KOPT-K1 (cell line): Measurements from ENCODE around the gene NRXN3.

Source experiments
- H3K27ac ChIP-seq: fragments of 200-600 bp; sonication (generic); 2 replicates; pipeline ENCODE4 v1.5.1; 2016; ENCODE audit warnings: antibody characterized with exemption, mild to moderate bottlenecking, low read depth, low read length; ENCODE audit not compliant: poor library complexity, severe bottlenecking
- H3K36me3 ChIP-seq: fragments of 200-600 bp; sonication (generic); 2 replicates; pipeline ENCODE4 v1.5.1; 2017; ENCODE audit warnings: antibody characterized with exemption, mild to moderate bottlenecking, low read length, moderate library complexity; ENCODE audit not compliant: insufficient read depth
- H3K9me3 ChIP-seq: fragments of 200-600 bp; sonication (generic); 2 replicates; pipeline ENCODE4 v1.5.1; 2017; ENCODE audit warnings: antibody characterized with exemption, low read length, mild to moderate bottlenecking; ENCODE audit not compliant: insufficient read depth, poor library complexity, severe bottlenecking

The NRXN3 gene

DNA sequence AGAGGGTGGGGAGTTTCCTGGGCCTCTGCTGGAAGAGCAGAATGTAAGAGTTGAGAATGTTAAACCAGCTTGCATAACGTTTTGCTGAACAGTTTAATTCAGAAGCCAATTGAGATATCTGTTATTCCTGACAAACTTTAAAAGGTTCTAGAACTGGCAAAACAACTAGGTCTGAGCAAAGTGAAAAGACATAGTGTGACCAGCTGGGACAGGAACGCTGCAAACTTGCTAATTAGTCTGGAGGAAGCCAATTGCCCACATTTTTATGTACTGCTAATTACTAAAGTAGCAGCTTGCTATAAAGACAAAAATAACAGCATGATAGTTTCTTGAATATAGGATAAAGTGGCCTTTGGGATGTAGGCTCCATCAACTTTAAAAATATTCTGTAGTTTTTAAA, 704.9 kb downstream of the NRXN3 start:
- no peaks in the 10 kb centered on the region for H3K36me3 ChIP-seq
- no peaks in the 10 kb centered on the region for H3K9me3 ChIP-seq
- H3K27ac ChIP-seq, result no peak overlapping the region

DNA sequence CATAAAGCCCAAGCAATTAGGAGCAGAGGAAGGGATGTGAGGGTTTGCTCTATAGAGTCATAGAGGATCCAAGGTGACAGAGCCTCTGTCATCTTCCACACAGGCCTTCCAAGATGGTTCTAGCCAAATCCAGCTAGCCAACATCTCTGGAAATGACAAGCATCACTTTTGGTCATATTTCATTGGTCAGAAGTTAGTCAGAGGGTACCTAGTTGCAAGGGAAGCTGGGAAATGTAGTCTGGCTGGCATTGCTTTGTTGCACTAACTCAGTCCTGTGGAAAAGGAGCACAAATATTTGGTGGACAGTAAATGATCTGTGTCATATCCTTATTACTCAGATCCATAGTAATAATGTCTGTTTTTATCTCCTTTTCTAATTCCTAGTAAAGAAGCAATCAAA, 715.7 kb downstream of the NRXN3 start:
- H3K36me3 ChIP-seq, result no peaks in the 10 kb centered on the region
- no peak overlapping the region for H3K27ac ChIP-seq
- H3K9me3 ChIP-seq, result peaks cover 5% of the 10 kb centered on the region

DNA sequence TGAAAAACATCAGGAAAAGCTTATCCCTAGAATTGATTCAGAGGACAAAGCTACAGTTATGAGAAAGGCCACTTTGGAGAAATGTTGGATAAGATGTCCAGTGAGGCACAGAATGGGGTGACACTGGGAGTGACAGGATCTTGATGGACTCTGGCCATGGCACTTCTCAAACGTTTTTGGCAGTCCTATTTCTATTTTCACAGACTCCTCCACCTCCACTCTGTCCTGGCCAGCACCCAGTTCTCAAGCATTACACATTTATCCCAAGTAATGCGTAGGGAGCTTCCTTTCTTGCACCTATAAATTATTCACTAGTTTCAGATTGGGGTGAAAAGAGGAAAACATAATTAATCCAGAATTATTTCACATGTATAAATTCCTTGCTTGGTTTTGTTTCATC, 727.3 kb downstream of the NRXN3 start:
- H3K36me3 ChIP-seq, result no peaks in the 10 kb centered on the region
- H3K9me3 ChIP-seq, result no peaks in the 10 kb centered on the region
- no peak overlapping the region for H3K27ac ChIP-seq

GRCh38 chr14:78902010-78902623, 731.9 kb downstream of the NRXN3 start:
- Histone ChIP-seq H3K9me3 (no peaks in the 10 kb centered on the region), H3K36me3 (no peaks in the 10 kb centered on the region), H3K27ac (no peak overlapping the region)

DNA sequence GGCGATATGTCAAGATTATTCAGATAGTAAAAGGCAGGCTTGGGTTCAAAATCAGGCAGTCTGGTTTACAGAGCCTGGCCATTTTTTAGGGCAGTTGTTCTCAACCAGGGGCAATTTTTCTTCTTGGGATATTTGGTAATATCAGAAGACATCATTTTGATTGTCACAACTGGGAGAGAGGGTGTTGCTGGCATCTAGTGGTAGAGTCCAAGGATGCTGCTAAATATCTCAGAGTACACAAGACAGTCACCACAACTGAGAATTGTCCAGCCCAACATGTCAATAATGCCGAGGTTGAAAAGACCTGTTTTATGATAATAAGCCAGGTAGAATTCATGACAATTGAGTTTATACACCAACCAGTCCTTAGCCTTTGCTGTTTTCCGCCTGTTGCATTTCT, 733.9 kb downstream of the NRXN3 start:
- no peaks in the 10 kb centered on the region for H3K9me3 ChIP-seq
- no peak overlapping the region for H3K27ac ChIP-seq
- H3K36me3 ChIP-seq, result no peaks in the 10 kb centered on the region

GRCh38 chr14:78917462-78917861, 747.3 kb downstream of the NRXN3 start:
- Histone ChIP-seq H3K27ac (no peak overlapping the region), H3K36me3 (no peaks in the 10 kb centered on the region), H3K9me3 (no peaks in the 10 kb centered on the region)

DNA sequence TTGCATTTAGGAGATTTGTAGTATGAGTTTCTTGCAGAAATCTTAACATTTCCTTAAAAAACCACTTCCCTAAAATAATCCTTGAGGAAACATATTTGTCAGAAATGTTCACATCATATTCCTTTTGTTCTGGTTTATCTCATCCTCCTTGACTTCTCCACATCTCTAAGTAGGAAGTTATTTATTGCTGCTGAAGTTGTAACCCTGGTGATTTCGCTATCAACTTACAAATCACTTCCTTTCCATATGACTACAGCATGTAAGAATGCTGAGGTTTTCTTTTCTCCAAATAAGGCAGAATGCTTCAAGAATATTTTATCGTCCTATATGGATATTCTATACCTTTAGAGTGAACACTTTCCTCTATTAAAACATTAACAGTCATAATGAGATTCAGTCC, 751.7 kb downstream of the NRXN3 start:
- Histone ChIP-seq H3K9me3 (no peaks in the 10 kb centered on the region), H3K27ac (no peak overlapping the region), H3K36me3 (no peaks in the 10 kb centered on the region)

GRCh38 chr14:78927261-78927660, 757.1 kb downstream of the NRXN3 start:
- H3K9me3 ChIP-seq, result no peaks in the 10 kb centered on the region
- no peaks in the 10 kb centered on the region for H3K36me3 ChIP-seq
- H3K27ac ChIP-seq, result no peak overlapping the region

GRCh38 chr14:78933166-78933565, 763.0 kb downstream of the NRXN3 start:
- H3K27ac ChIP-seq, result no peak overlapping the region
- H3K9me3 ChIP-seq, result no peaks in the 10 kb centered on the region
- no peaks in the 10 kb centered on the region for H3K36me3 ChIP-seq

DNA sequence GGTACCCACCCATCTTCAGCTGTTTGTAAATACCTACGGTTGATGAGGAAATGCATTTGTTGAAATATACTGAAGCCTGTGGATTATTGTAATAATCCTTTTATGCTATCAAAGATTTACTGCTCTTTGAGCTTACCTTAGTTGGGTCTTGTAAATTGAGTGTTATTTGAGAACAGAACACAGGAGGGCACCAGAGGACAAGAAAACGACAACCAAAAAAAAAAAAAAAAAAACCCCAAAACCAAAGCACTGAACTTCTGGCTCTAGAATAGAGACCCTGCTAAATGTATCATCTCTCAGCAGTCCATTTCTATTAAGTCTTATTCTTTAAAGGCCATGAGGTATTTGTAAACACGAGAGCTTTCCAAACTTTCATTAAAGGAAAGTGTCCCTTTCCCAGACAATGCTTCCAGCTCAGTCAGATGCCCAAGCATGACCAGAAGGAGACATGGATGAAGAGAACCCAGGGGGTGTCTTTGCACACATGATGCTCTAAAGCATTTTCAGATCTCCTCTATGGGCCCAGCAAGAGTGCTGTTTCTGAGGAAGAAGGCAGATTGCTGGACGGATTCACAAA, 763.9 kb downstream of the NRXN3 start:
- Histone ChIP-seq H3K9me3 (no peaks in the 10 kb centered on the region), H3K27ac (no peak overlapping the region), H3K36me3 (no peaks in the 10 kb centered on the region)

GRCh38 chr14:78946949-78947348, 776.8 kb downstream of the NRXN3 start:
- Histone ChIP-seq H3K9me3 (no peaks in the 10 kb centered on the region), H3K27ac (no peak overlapping the region)

DNA sequence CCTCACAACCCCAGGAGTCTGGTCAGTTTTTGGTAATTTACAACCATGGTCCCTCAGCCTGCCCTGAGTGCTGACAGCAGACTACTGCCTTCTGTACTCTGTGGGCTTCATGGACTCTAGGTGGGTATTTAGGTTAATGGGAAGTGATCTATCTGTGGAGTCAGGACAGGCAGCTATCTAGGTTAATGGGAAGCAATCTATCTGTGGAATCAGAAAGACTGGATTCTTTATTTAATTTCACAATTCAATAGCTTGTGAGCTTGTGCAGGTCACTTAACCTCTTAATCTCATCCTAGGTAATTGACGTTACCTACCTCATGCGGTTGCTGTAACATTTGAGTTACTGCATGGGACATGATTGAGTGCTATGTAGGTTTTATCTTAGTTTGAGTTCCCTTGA, 777.5 kb downstream of the NRXN3 start:
- H3K27ac ChIP-seq, result no peak overlapping the region
- no peaks in the 10 kb centered on the region for H3K36me3 ChIP-seq
- H3K9me3 ChIP-seq, result no peaks in the 10 kb centered on the region

More at GRCh38 chr14:78946949-78947348, 776.8 kb downstream of the NRXN3 start:
- no peaks in the 10 kb centered on the region for H3K36me3 ChIP-seq

DNA sequence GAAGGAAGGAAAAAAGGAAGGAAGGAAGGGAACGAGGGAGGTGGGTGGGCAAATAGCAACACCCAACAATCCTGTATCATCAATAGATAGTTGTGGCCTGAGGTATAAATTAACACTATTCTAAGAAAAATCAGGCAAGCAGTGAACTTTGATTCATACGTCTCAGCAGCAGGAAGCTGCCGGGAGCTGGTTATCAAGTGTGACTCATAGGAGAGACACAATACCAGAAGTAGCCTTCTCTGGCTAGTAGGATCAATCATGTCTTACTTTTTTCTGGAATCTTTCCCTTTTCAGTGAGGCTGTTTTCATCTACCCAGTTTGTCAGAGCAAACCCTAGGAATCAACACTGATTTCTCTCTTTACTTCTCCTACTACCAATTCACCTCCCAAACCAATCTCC, 780.5 kb downstream of the NRXN3 start:
- H3K9me3 ChIP-seq, result no peaks in the 10 kb centered on the region

DNA sequence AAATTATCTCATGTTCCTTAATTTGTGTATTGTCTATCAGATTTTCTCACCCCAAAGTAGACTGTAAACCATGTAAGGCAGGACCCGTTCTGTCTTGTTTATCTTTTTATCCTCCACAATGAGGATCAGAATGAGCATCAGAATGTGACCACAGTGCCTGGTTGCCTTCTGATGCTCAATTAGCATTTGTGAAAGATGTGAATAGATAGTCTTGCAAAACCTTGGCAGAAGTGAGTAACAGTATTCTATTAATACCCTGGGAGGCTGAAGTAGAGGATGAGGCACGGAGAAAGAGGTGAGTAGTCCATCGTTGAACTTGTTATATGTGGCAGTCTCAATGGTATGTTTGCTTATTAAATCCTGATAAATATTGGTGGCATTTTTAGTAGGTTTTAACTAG, 781.4 kb downstream of the NRXN3 start:
- H3K27ac ChIP-seq, result no peak overlapping the region
- no peaks in the 10 kb centered on the region for H3K36me3 ChIP-seq
- H3K9me3 ChIP-seq, result no peaks in the 10 kb centered on the region

More for the DNA sequence above, 780.5 kb downstream of the NRXN3 start:
- Histone ChIP-seq H3K36me3 (no peaks in the 10 kb centered on the region), H3K27ac (no peak overlapping the region)

- Histone ChIP-seq H3K36me3 (no peaks in the 10 kb centered on the region), H3K27ac (no peak overlapping the region), H3K9me3 (no peaks in the 10 kb centered on the region)
These were observed 789.6 kb downstream of the NRXN3 start for GRCh38 chr14:78959674-78960264.
